Measurements from ENCODE around the gene GHITM.

- no peak for TF ChIP-seq GATA3 (IDR thresholded peaks at IDR 0.05; ENCODE audit: low read depth, low read length)
- no peak for TF ChIP-seq GATA2 (IDR thresholded peaks at IDR 0.05; ENCODE audit: low read depth, low read length)
Measured at GRCh38 chr10:84114088-84114667, 25.1 kb upstream of the GHITM start.
